Panc1 (cell line): ENCODE results near the gene ASIP. TPM values are rescaled to one million over a fixed set of nuclear protein-coding genes. Genes with fewer than 3 reads are reported as not detected.
A peak's percentile ranks its signal among the peaks of the same experiment; 100 is the strongest.
"Not testable (repeated sequence)": the region's sequence is repeated elsewhere in the genome, so short reads cannot be mapped to it uniquely, and the experiment has no call there.

Experiments used
- ATAC-seq: fragments of 200-7000 bp; cut with Tn5 transposase; 2 replicates; pipeline ENCODE4 v1.9.1; 2020; ENCODE audit warnings: mild to moderate bottlenecking, moderate library complexity
- BruUV-seq: library from RNA; stranded (reverse); fragments of 400-500 nt; replicated peaks from 2 replicates; lab custom pipeline; 2021; lab: Mats Ljungman, UMichigan
- CTCF ChIA-PET: fragments of 300-600 bp; sonication (Branson Sonifier 250); formaldehyde crosslinking; loops from one replicate; lab custom pipeline; 2022; ENCODE audit warnings: antibody characterized with exemption; lab: Charles Lee
- POLR2A ChIA-PET: fragments of 300-600 bp; sonication (Branson Sonifier 250); formaldehyde crosslinking; loops from one replicate; lab custom pipeline; 2022; ENCODE audit warnings: antibody characterized with exemption; lab: Charles Lee
- DNase-seq: peaks from one replicate; pipeline ENCODE4 v3.0.0-alpha.2; 2010; ENCODE audit warnings: low read depth, low spot score
- H3K27ac ChIP-seq: 2 replicates; pipeline ENCODE4 v1.5.1; 2011; ENCODE audit warnings: mild to moderate bottlenecking, low read length, inconsistent platforms
- H3K27me3 ChIP-seq: fragments of 200-500 bp; sonication (Bioruptor generic); 2 replicates; pipeline ENCODE4 v1.6.0; 2014; ENCODE audit warnings: low read length, inconsistent platforms; ENCODE audit not compliant: control insufficient read depth, insufficient read depth
- H3K36me3 ChIP-seq: fragments of 200-500 bp; sonication (Bioruptor generic); 2 replicates; pipeline ENCODE4 v1.5.1; 2014; ENCODE audit warnings: inconsistent platforms, mild to moderate bottlenecking, low read length, moderate library complexity; ENCODE audit not compliant: control insufficient read depth, insufficient read depth
- H3K4me1 ChIP-seq: 2 replicates; pipeline ENCODE4 v1.5.1; 2011; ENCODE audit warnings: inconsistent platforms, mild to moderate bottlenecking, low read length, moderate library complexity; ENCODE audit not compliant: control insufficient read depth, insufficient read depth
- H3K4me3 ChIP-seq, 2 experiments: 2 replicates each; pipeline ENCODE4 v1.5.1; 2011 to 2012; ENCODE audit warnings: low read depth in 2 of 2, low read length in 2 of 2, mild to moderate bottlenecking in 2 of 2, inconsistent platforms in 1 of 2, moderate library complexity in 1 of 2
- H3K9me3 ChIP-seq: fragments of 200-500 bp; sonication (Bioruptor generic); 2 replicates; pipeline ENCODE4 v1.5.1; 2014; ENCODE audit warnings: low read depth, mild to moderate bottlenecking, inconsistent platforms, low read length, moderate library complexity; ENCODE audit not compliant: control insufficient read depth, insufficient read depth
- CTCF ChIP-seq: fragments of 450-650 bp; IDR thresholded peaks from 2 replicates; pipeline ENCODE4 v1.5.1; 2017; ENCODE audit warnings: mild to moderate bottlenecking
- POLR2AphosphoS5 ChIP-seq: IDR thresholded peaks from 2 replicates; pipeline ENCODE4 v1.6.1; 2012; ENCODE audit warnings: mild to moderate bottlenecking, low read depth, low read length, moderate library complexity
- REST ChIP-seq, 2 experiments: IDR thresholded peaks; 2 replicates each; pipeline ENCODE4 v1.6.1; 2011 to 2012; ENCODE audit warnings: low read depth in 2 of 2, control low read depth in 1 of 2, low read length in 1 of 2, mild to moderate bottlenecking in 1 of 2, moderate library complexity in 1 of 2; ENCODE audit not compliant: insufficient read depth in 1 of 2
- SIN3A ChIP-seq: IDR thresholded peaks from 2 replicates; pipeline ENCODE4 v1.6.1; 2012; ENCODE audit warnings: low read depth, mild to moderate bottlenecking, low read length, moderate library complexity, borderline replicate concordance; ENCODE audit not compliant: insufficient read depth
- TCF7L2 ChIP-seq: IDR thresholded peaks from 2 replicates; pipeline ENCODE4 v1.6.1; 2011; ENCODE audit warnings: mild to moderate bottlenecking, low read depth, low read length, inconsistent platforms
- in situ Hi-C: cut with HindIII; loops from 2 replicates; pipeline ENCODE4 v1.10.0; 2016; ENCODE audit warnings: low sequenced_read_pairs, low pct_unique_long_range_greater_than_20kb
- intact Hi-C: fragments of 100-400 bp; cut with micrococcal nuclease; formaldehyde crosslinking; loops from one replicate; pipeline ENCODE4 v1.10.0; 2022; ENCODE audit not compliant: unreplicated experiment
- total RNA-seq: library from RNA; stranded (reverse); gene quantifications from one replicate; pipeline ENCODE4 v1.2.1, GENCODE V29; 2021; ENCODE audit not compliant: unreplicated experiment

ASIP gene
- total RNA-seq, 1 experiment from 2014 or later = not detected

- no peak overlapping the region for H3K4me3 ChIP-seq
- intact Hi-C loops (no loop called here), in situ Hi-C loops (no loop called here)
- no peak overlapping the region for H3K27ac ChIP-seq
- no peak for DNase-seq
- ATAC-seq = no peak
- H3K9me3 ChIP-seq = no peaks in the 10 kb centered on the region
- POLR2A ChIA-PET = interaction anchor here (0.6 to 0.7 kb wide), 3 partner anchors 53 to 71 kb away, joined by 4 to 13 read pairs (median 7); no protein-coding TSS in a partner anchor
- CTCF ChIA-PET = no interaction called here
- no peaks in the 10 kb centered on the region for H3K36me3 ChIP-seq
- no peak for TF ChIP-seq POLR2AphosphoS5
- no peak for TF ChIP-seq CTCF
- TF ChIP-seq SIN3A = no peak
- TF ChIP-seq REST (IDR thresholded peaks at IDR 0.05; ENCODE audit: insufficient read depth in 1 of 2, low read depth in 2 of 2, low read length in 1 of 2) = no peak
- no peak for TF ChIP-seq TCF7L2
- peaks cover 19% of the 10 kb centered on the region; the same call in 1 of the 2 replicates for H3K27me3 ChIP-seq
- no TSS peak for BruUV-seq
- H3K4me1 ChIP-seq = no peaks in the 10 kb centered on the region
Measured at GRCh38 chr20:34201531-34201930, 39.7 kb upstream of the ASIP start.

- BruUV-seq, H3K4me1 ChIP-seq, DNase-seq, intact Hi-C loops, H3K27ac ChIP-seq, in situ Hi-C loops, H3K9me3 ChIP-seq, CTCF ChIA-PET, H3K36me3 ChIP-seq, H3K27me3 ChIP-seq: not testable (repeated sequence)
- peak; percentile 65 for ATAC-seq
- POLR2A ChIA-PET = interaction anchor here (0.6 kb wide), 1 partner anchor 279 kb away, joined by 3 read pairs; no protein-coding TSS in a partner anchor
- peak overlapping the region; percentile 29 to 47 for H3K4me3 ChIP-seq
Measured at GRCh38 chr20:34205172-34205880, 35.9 kb upstream of the ASIP start.

GRCh38 chr20:34209111-34209510, 32.1 kb upstream of the ASIP start:
- intact Hi-C loops (no loop called here), in situ Hi-C loops (no loop called here)
- no peaks in the 10 kb centered on the region for H3K36me3 ChIP-seq
- H3K4me1 ChIP-seq = no peaks in the 10 kb centered on the region
- ATAC-seq = no peak
- ChIA-PET POLR2A (no interaction called here), CTCF (no interaction called here)
- H3K27ac ChIP-seq = no peak overlapping the region
- DNase-seq = no peak
- H3K27me3 ChIP-seq = no peaks in the 10 kb centered on the region
- no peak overlapping the region for H3K4me3 ChIP-seq
- BruUV-seq = no TSS peak
- no peak for TF ChIP-seq SIN3A
- no peak for TF ChIP-seq REST (IDR thresholded peaks at IDR 0.05; ENCODE audit: insufficient read depth in 1 of 2, low read depth in 2 of 2, low read length in 1 of 2)
- no peak for TF ChIP-seq TCF7L2
- TF ChIP-seq POLR2AphosphoS5 = no peak
- TF ChIP-seq CTCF = no peak
- H3K9me3 ChIP-seq = peaks cover 17% of the 10 kb centered on the region; the same call in 1 of the 2 replicates
